Tibial artery (tissue), 4 donors: ENCODE data around the gene EDAR.

ENCODE experiments used
- DNase-seq, 2 donors: peaks; one replicate each; pipeline ENCODE4 v3.0.0-alpha.2; 2019
- H3K27ac ChIP-seq, 2 donors: fragments of 200-600 bp; sonication (generic) in 1 of 2; 1 replicate in 1 of 2; 2 replicates in 1 of 2; pipeline ENCODE4 v1.5.1; 2018 to 2019; ENCODE audit warnings: mild to moderate bottlenecking in 1 of 2
- H3K27me3 ChIP-seq, 2 donors: fragments of 200-600 bp; sonication (generic) in 1 of 2; one replicate each; pipeline versions ENCODE4 v1.5.1 to v1.6.0; 2016 to 2019
- H3K36me3 ChIP-seq, 3 donors: fragments of 200-600 bp; sonication (generic) in 2 of 3; one replicate each; pipeline ENCODE4 v1.5.1; 2016 to 2019; ENCODE audit warnings: mild to moderate bottlenecking in 2 of 3
- H3K4me1 ChIP-seq, 4 donors: fragments of 200-600 bp; sonication (generic) in 2 of 4; 1 replicate in 3 of 4; 2 replicates in 1 of 4; pipeline ENCODE4 v1.5.1; 2016 to 2019
- H3K4me3 ChIP-seq, 2 donors: fragments of 200-600 bp; sonication (generic) in 1 of 2; 1 replicate in 1 of 2; 2 replicates in 1 of 2; pipeline ENCODE4 v1.5.1; 2018 to 2019; ENCODE audit warnings: mild to moderate bottlenecking in 2 of 2
- H3K9me3 ChIP-seq, 3 donors: fragments of 200-600 bp; sonication (generic) in 1 of 3; one replicate each; pipeline ENCODE4 v1.5.1; 2016 to 2019
- CTCF ChIP-seq, 2 experiments: fragments of 200-600 bp in 1 of 2; fragments of 450-650 bp in 1 of 2; IDR thresholded peaks; one replicate each; pipeline ENCODE4 v1.5.1; 2017 to 2019; ENCODE audit warnings: antibody characterized with exemption in 2 of 2, mild to moderate bottlenecking in 1 of 2, moderate library complexity in 1 of 2
- intact Hi-C: fragments of 100-400 bp; cut with DNase I; formaldehyde crosslinking; loops from one replicate; pipeline ENCODE4 v1.15.0; 2023; ENCODE audit warnings: low total_unique reads

Gene EDAR

GRCh38 chr2:108910541-108911396 is 78.3 kb downstream of the EDAR start:
- Histone ChIP-seq H3K4me3 (no peak overlapping the region), H3K27ac (no peak overlapping the region), H3K27me3 (peaks cover 0 to 4% of the 10 kb centered on the region in 2 donors), H3K36me3 (no peaks in the 10 kb centered on the region), H3K4me1 (peaks cover 0 to 4% (median under 1%) of the 10 kb centered on the region in 4 donors), H3K9me3 (no peaks in the 10 kb centered on the region)
- DNase-seq = no peak
- TF ChIP-seq CTCF (IDR thresholded peaks at IDR 0.05) = no peak
- intact Hi-C loops = no loop called here

- Histone ChIP-seq H3K4me3 (no peak overlapping the region), H3K27me3 (peaks cover 0 to 4% of the 10 kb centered on the region in 2 donors), H3K9me3 (no peaks in the 10 kb centered on the region), H3K36me3 (no peaks in the 10 kb centered on the region), H3K4me1 (peaks cover 0 to 11% (median 4%) of the 10 kb centered on the region in 4 donors), H3K27ac (no peak overlapping the region)
- intact Hi-C loops = no loop called here
- DNase-seq = no peak
- no peak for TF ChIP-seq CTCF (IDR thresholded peaks at IDR 0.05)
Observed at GRCh38 chr2:108910011-108910431, 79.0 kb downstream of the EDAR start.

- peaks cover 0 to 11% (median 4%) of the 10 kb centered on the region in 4 donors for H3K4me1 ChIP-seq
- intact Hi-C loops = no loop called here
- H3K4me3 ChIP-seq = no peak overlapping the region
- no peaks in the 10 kb centered on the region for H3K36me3 ChIP-seq
- H3K9me3 ChIP-seq = no peaks in the 10 kb centered on the region
- no peak for TF ChIP-seq CTCF (IDR thresholded peaks at IDR 0.05)
- no peak for DNase-seq
- H3K27ac ChIP-seq = no peak overlapping the region
- H3K27me3 ChIP-seq = peaks cover 0 to 4% of the 10 kb centered on the region in 2 donors
Observed at GRCh38 chr2:108909275-108909823, 79.7 kb downstream of the EDAR start.

GRCh38 chr2:108908713-108909070 is 80.3 kb downstream of the EDAR start:
- H3K27ac ChIP-seq = no peak overlapping the region
- no peak for DNase-seq
- intact Hi-C loops = no loop called here
- H3K4me3 ChIP-seq = no peak overlapping the region
- H3K9me3 ChIP-seq = no peaks in the 10 kb centered on the region
- H3K4me1 ChIP-seq = peaks cover 0 to 11% (median 4%) of the 10 kb centered on the region in 4 donors
- peaks cover 0 to 4% of the 10 kb centered on the region in 2 donors for H3K27me3 ChIP-seq
- no peaks in the 10 kb centered on the region for H3K36me3 ChIP-seq
- no peak for TF ChIP-seq CTCF (IDR thresholded peaks at IDR 0.05)

GRCh38 chr2:108907822-108908712 is 81.0 kb downstream of the EDAR start:
- Histone ChIP-seq H3K9me3 (no peaks in the 10 kb centered on the region), H3K36me3 (no peaks in the 10 kb centered on the region), H3K27me3 (peaks cover 0 to 4% of the 10 kb centered on the region in 2 donors), H3K4me3 (no peak overlapping the region), H3K4me1 (peaks cover 0 to 11% (median 4%) of the 10 kb centered on the region in 4 donors), H3K27ac (no peak overlapping the region)
- no peak for TF ChIP-seq CTCF (IDR thresholded peaks at IDR 0.05)
- intact Hi-C loops = no loop called here
- DNase-seq = no peak
